ENCODE measurements around the gene SPATA31E1. TPM values are rescaled to one million over a fixed set of nuclear protein-coding genes. Genes with fewer than 3 reads are reported as not detected.
"Not testable (repeated sequence)": the region's sequence is repeated elsewhere in the genome, so short reads cannot be mapped to it uniquely, and the experiment has no call there.

SPATA31E1 gene
- total RNA-seq, 1 donor from 2014 or later: not detected

- H3K27ac Mint-ChIP-seq; H3K36me3 Mint-ChIP-seq (ENCODE audit: low read depth); H3K4me3 Mint-ChIP-seq (ENCODE audit: low read depth); H3K27me3 Mint-ChIP-seq (ENCODE audit: low read depth); intact Hi-C loops (cut with micrococcal nuclease); DNase-seq (ENCODE audit: low spot score); H3K4me1 Mint-ChIP-seq (ENCODE audit: low read depth); H3K9me3 Mint-ChIP-seq: not testable (repeated sequence)
Measured at GRCh38 chr9:87929152-87929551, 46.5 kb downstream of the SPATA31E1 start.

GRCh38 chr9:87934444-87934843 lies 51.8 kb downstream of the SPATA31E1 start:
- intact Hi-C loops (cut with micrococcal nuclease); H3K27me3 Mint-ChIP-seq (ENCODE audit: low read depth); H3K9me3 Mint-ChIP-seq; DNase-seq (ENCODE audit: low spot score); H3K4me1 Mint-ChIP-seq (ENCODE audit: low read depth); H3K4me3 Mint-ChIP-seq (ENCODE audit: low read depth); H3K36me3 Mint-ChIP-seq (ENCODE audit: low read depth); H3K27ac Mint-ChIP-seq: not testable (repeated sequence)

GRCh38 chr9:87937352-87937751 lies 54.7 kb downstream of the SPATA31E1 start:
- DNase-seq (ENCODE audit: low spot score); H3K27ac Mint-ChIP-seq; H3K9me3 Mint-ChIP-seq; intact Hi-C loops (cut with micrococcal nuclease); H3K4me1 Mint-ChIP-seq (ENCODE audit: low read depth); H3K27me3 Mint-ChIP-seq (ENCODE audit: low read depth); H3K4me3 Mint-ChIP-seq (ENCODE audit: low read depth); H3K36me3 Mint-ChIP-seq (ENCODE audit: low read depth): not testable (repeated sequence)

- H3K9me3 Mint-ChIP-seq; intact Hi-C loops (cut with micrococcal nuclease): not testable (repeated sequence)
Measured at GRCh38 chr9:87937918-87938317, 55.2 kb downstream of the SPATA31E1 start.

GRCh38 chr9:87938336-87938735 lies 55.7 kb downstream of the SPATA31E1 start:
- intact Hi-C loops (cut with micrococcal nuclease); H3K9me3 Mint-ChIP-seq; H3K36me3 Mint-ChIP-seq (ENCODE audit: low read depth); H3K27me3 Mint-ChIP-seq (ENCODE audit: low read depth); H3K4me1 Mint-ChIP-seq (ENCODE audit: low read depth); H3K4me3 Mint-ChIP-seq (ENCODE audit: low read depth); DNase-seq (ENCODE audit: low spot score); H3K27ac Mint-ChIP-seq: not testable (repeated sequence)

More at GRCh38 chr9:87937918-87938317, 55.2 kb downstream of the SPATA31E1 start:
- not testable (repeated sequence) for H3K27ac Mint-ChIP-seq; DNase-seq (ENCODE audit: low spot score); H3K4me3 Mint-ChIP-seq (ENCODE audit: low read depth); H3K4me1 Mint-ChIP-seq (ENCODE audit: low read depth); H3K36me3 Mint-ChIP-seq (ENCODE audit: low read depth); H3K27me3 Mint-ChIP-seq (ENCODE audit: low read depth)

Other genes with a start within 250 kb of the SPATA31E1 start
- gene CTSL, start 156.8 kb upstream of the SPATA31E1 start, total RNA-seq: 13.4 and 14.1 TPM in 2 replicates
- not detected in 2 replicates for gene SPATA31C1, start 35.1 kb downstream of the SPATA31E1 start, total RNA-seq
- 0.92 and 1.1 TPM in 2 replicates for gene CDK20, start 91.7 kb downstream of the SPATA31E1 start, total RNA-seq

Measured in activated T-helper 2 cell treated with anti-CD3 and anti-CD28 coated beads, Interferon-gamma antibody, Interleukin-2, Interleukin-4, amounts not matched to agents 10 μg/mL and 5 μg/mL and 100 μg/mL, durations not matched to agents 14 hours and 24 hours and 36 hours (primary cell).